SU-DHL-6 (cell line): Measurements from ENCODE around the gene ZCCHC7.

Experiments used
- EZH2phosphoT487 ChIP-seq: fragments of 200-600 bp; sonication (generic), shearing (Covaris generic); conservative IDR thresholded peaks from 2 replicates; pipeline ENCODE4 v1.6.1; 2018; ENCODE audit warnings: mild to moderate bottlenecking, antibody characterized with exemption, low read length, moderate library complexity, mixed read lengths
- TF ChIP-seq, protein P1 (sequence below): fragments of 200-600 bp; sonication (generic); IDR thresholded peaks from one replicate; pipeline ENCODE4 v1.5.1; 2017; ENCODE audit warnings: antibody characterized with exemption, mild to moderate bottlenecking, low read length, moderate library complexity; ENCODE audit not compliant: insufficient read depth, poor library complexity, severe bottlenecking

DNA sequence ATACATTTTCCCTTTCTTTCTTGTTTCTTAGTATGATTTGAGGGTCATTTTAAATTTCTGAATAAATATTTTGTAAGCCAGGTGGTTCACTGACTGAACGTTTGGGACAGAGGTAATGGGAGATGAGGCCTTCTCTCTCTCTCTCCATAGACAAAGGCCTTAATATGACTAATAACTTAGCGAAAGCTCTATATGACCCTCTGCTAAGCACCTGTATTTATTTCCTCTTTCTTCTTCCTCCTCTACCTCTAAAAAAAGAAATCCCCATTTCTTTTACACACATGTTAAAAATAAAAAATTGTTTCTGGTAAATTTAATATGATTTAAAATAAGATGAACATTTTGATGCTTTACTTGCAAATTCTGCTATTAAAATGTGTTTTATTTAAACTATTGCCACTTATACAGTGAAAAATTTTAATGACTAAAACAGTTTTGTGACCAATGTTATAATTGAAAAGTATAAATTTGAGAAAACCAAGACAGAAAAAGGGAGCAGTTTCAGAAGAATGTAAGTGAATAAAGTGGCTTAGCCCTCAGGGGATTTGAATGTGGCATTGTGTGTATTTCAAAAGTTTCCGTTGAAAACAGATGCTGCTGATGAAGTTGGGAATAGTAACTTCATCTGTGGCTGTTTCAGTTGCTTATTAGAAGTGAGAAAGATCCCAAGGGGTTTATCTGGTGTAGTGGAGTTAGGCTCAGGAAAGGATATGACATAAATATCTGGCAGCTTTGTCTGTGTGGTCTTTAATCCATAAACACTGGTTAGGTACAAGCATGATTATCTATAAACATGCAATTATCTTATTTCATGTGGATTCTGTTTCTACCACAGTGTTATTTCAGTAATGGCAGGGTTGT lies 173.5 kb downstream of the ZCCHC7 start:
- TF ChIP-seq, protein P1, sequence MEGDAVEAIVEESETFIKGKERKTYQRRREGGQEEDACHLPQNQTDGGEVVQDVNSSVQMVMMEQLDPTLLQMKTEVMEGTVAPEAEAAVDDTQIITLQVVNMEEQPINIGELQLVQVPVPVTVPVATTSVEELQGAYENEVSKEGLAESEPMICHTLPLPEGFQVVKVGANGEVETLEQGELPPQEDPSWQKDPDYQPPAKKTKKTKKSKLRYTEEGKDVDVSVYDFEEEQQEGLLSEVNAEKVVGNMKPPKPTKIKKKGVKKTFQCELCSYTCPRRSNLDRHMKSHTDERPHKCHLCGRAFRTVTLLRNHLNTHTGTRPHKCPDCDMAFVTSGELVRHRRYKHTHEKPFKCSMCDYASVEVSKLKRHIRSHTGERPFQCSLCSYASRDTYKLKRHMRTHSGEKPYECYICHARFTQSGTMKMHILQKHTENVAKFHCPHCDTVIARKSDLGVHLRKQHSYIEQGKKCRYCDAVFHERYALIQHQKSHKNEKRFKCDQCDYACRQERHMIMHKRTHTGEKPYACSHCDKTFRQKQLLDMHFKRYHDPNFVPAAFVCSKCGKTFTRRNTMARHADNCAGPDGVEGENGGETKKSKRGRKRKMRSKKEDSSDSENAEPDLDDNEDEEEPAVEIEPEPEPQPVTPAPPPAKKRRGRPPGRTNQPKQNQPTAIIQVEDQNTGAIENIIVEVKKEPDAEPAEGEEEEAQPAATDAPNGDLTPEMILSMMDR: no peak
- no peak for TF ChIP-seq EZH2phosphoT487
